Right renal pelvis (tissue), 4 donors: ENCODE results near the gene RIN2. TPM values are rescaled to one million over a fixed set of nuclear protein-coding genes. Genes with fewer than 3 reads are reported as not detected.
"Not testable (repeated sequence)": the region's sequence is repeated elsewhere in the genome, so short reads cannot be mapped to it uniquely, and the experiment has no call there.

Experiments used
- DNase-seq, 4 donors: peaks; one replicate each; pipeline ENCODE4 v3.0.0-alpha.2; 2013; ENCODE audit warnings: low read depth in 4 of 4, low spot score in 3 of 4, missing footprints in 1 of 4
- polyA plus RNA-seq, 4 donors: library from polyadenylated mRNA; unstranded; fragments of 120-200 nt; gene quantifications; one replicate each; pipeline ENCODE4 v1.2.1, GENCODE V29; 2013; ENCODE audit not compliant: insufficient read length in 4 of 4

RIN2 gene
- polyA plus RNA-seq, 4 donors = 36.1 to 39.5 (median 38.3) TPM

- peak; percentile 62 to 75 (median 70) for DNase-seq
These were observed 26.6 kb downstream of the RIN2 start for GRCh38 chr20:19784511-19785172.

- no peak for DNase-seq
These were observed 27.3 kb downstream of the RIN2 start for GRCh38 chr20:19785173-19785982.

- DNase-seq = no peak
These were observed 27.9 kb downstream of the RIN2 start for GRCh38 chr20:19785983-19786285.

GRCh38 chr20:19786311-19786710 is 28.3 kb downstream of the RIN2 start:
- DNase-seq = no peak

- DNase-seq = no peak
These were observed 29.3 kb downstream of the RIN2 start for GRCh38 chr20:19787366-19787765.

GRCh38 chr20:19789009-19789408 is 31.0 kb downstream of the RIN2 start:
- no peak for DNase-seq

GRCh38 chr20:19789446-19789845 is 31.4 kb downstream of the RIN2 start:
- DNase-seq = no peak

GRCh38 chr20:19791887-19792286 is 33.8 kb downstream of the RIN2 start:
- DNase-seq = no peak

GRCh38 chr20:19793716-19794115 is 35.7 kb downstream of the RIN2 start:
- no peak for DNase-seq

- no peak for DNase-seq
These were observed 36.9 kb downstream of the RIN2 start for GRCh38 chr20:19794941-19795340.

- DNase-seq = no peak
These were observed 41.3 kb downstream of the RIN2 start for GRCh38 chr20:19799325-19799724.

- DNase-seq = no peak
These were observed 44.0 kb downstream of the RIN2 start for GRCh38 chr20:19802099-19802491.

GRCh38 chr20:19802492-19803158 is 44.6 kb downstream of the RIN2 start:
- DNase-seq = no peak

- not testable (repeated sequence) for DNase-seq
These were observed 48.2 kb downstream of the RIN2 start for GRCh38 chr20:19806276-19806675.

GRCh38 chr20:19806806-19807190 is 48.7 kb downstream of the RIN2 start:
- DNase-seq = no peak

- no peak for DNase-seq
These were observed 49.3 kb downstream of the RIN2 start for GRCh38 chr20:19807191-19807945.
